ENCODE measurements around the gene GPR55.

GRCh38 chr2:230935130-230935430 is 10.0 kb upstream of the GPR55 start:
- TF ChIP-seq ZNF274 (IDR thresholded peaks at IDR 0.05; ENCODE audit: low read length) (no peak), ZNF274 (tag by site-specific recombination; IDR thresholded peaks at IDR 0.05; ENCODE audit: borderline replicate concordance) (no peak), REST (tag by site-specific recombination; IDR thresholded peaks at IDR 0.05) (no peak), ZBTB8A (tag by site-specific recombination; IDR thresholded peaks at IDR 0.05) (no peak), ZNF558 (tag by site-specific recombination; IDR thresholded peaks at IDR 0.05) (no peak), ZNF544 (tag by site-specific recombination; IDR thresholded peaks at IDR 0.05) (no peak), YY1 (tag by site-specific recombination; IDR thresholded peaks at IDR 0.05) (no peak), CTCF (tag by site-specific recombination; IDR thresholded peaks at IDR 0.05) (no peak), ZBTB7A (tag by site-specific recombination; IDR thresholded peaks at IDR 0.05; ENCODE audit: low read depth) (no peak), ZNF362 (tag by site-specific recombination; IDR thresholded peaks at IDR 0.05) (no peak), ZBTB20 (tag by site-specific recombination; IDR thresholded peaks at IDR 0.05) (no peak)
